Activated CD4-positive, alpha-beta T cell treated with anti-CD3 and anti-CD28 coated beads for 36 hours (primary cell): Measurements from ENCODE around the gene UBASH3A. TPM values are rescaled to one million over a fixed set of nuclear protein-coding genes. Genes with fewer than 3 reads are reported as not detected.

Experiments used
- ATAC-seq: fragments of 200-7000 bp; cut with Tn5 transposase; one replicate; pipeline ENCODE4 v1.10.0; 2021; ENCODE audit warnings: mild to moderate bottlenecking, moderate library complexity
- CTCF ChIA-PET: fragments of 350-600 bp; sonication (Branson Sonifier 250); formaldehyde crosslinking; loops from one replicate; lab custom pipeline; 2021; ENCODE audit warnings: antibody characterized with exemption; lab: Charles Lee
- POLR2A ChIA-PET: fragments of 350-600 bp; sonication (Branson Sonifier 250); formaldehyde crosslinking; loops from one replicate; lab custom pipeline; 2021; ENCODE audit warnings: antibody characterized with exemption, inconsistent platforms; lab: Charles Lee
- DNase-seq: peaks from one replicate; pipeline ENCODE4 v3.0.0-alpha.2; 2020
- H3K27ac Mint-ChIP-seq: one replicate; pipeline ENCODE4 v1.8.0; 2021; ENCODE audit warnings: mixed read lengths
- H3K27me3 Mint-ChIP-seq: one replicate; pipeline ENCODE4 v1.8.0; 2021; ENCODE audit warnings: mixed read lengths
- H3K36me3 Mint-ChIP-seq: one replicate; pipeline ENCODE4 v1.8.0; 2021; ENCODE audit warnings: low read depth, mixed read lengths
- H3K4me1 Mint-ChIP-seq: one replicate; pipeline ENCODE4 v1.8.0; 2021; ENCODE audit warnings: mixed read lengths
- H3K4me3 Mint-ChIP-seq: one replicate; pipeline ENCODE4 v1.8.0; 2021; ENCODE audit warnings: mild to moderate bottlenecking, moderate library complexity, mixed read lengths
- H3K9me3 Mint-ChIP-seq: one replicate; pipeline ENCODE4 v1.8.0; 2021; ENCODE audit warnings: low read depth, mixed read lengths
- intact Hi-C, 2 experiments: fragments of 100-400 bp; cut with DNase I in 1 of 2; cut with micrococcal nuclease in 1 of 2; formaldehyde crosslinking; loops; one replicate each; pipeline versions ENCODE4 v1.14.2 to v1.15.1; 2022 to 2024; cut with DNase I, micrococcal nuclease
- total RNA-seq, 2 experiments: library from RNA; stranded (reverse); gene quantifications; one replicate each; pipeline ENCODE4 v1.2.3, GENCODE V29; 2021

Gene UBASH3A
- total RNA-seq, 2 experiments from 2014 or later: 37.3 to 39.0 TPM

- Mint-ChIP-seq H3K4me3 (no peak overlapping the region), H3K4me1 (peaks cover 27% of the 10 kb centered on the region), H3K27ac (no peak overlapping the region), H3K27me3 (no peaks in the 10 kb centered on the region), H3K36me3 (peaks cover 89% of the 10 kb centered on the region), H3K9me3 (no peaks in the 10 kb centered on the region)
- DNase-seq (no peak), ATAC-seq (no peak)
- CTCF ChIA-PET: interaction anchor here (1.0 to 3.2 kb wide), 4 partner anchors 10 to 120 kb away, joined by 4 to 18 read pairs (median 12); no protein-coding TSS in a partner anchor
- POLR2A ChIA-PET: interaction anchor here (0.6 kb wide), 1 partner anchor 20 kb away, joined by 4 read pairs; no protein-coding TSS in a partner anchor
- intact Hi-C loops: no loop called here
Measured at GRCh38 chr21:42382915-42383314, 20.8 kb upstream of the UBASH3A start.

- no peak for DNase-seq
- H3K27ac Mint-ChIP-seq: no peak overlapping the region
- no peaks in the 10 kb centered on the region for H3K9me3 Mint-ChIP-seq
- intact Hi-C loops: no loop called here
- no peak for ATAC-seq
- ChIA-PET POLR2A (no interaction called here), CTCF (interaction anchor here (1.0 to 3.2 kb wide), 2 partner anchors 45 to 120 kb away, joined by 4 to 17 read pairs; no protein-coding TSS in a partner anchor)
- H3K4me3 Mint-ChIP-seq: no peak overlapping the region
- peaks cover 32% of the 10 kb centered on the region for H3K4me1 Mint-ChIP-seq
- H3K36me3 Mint-ChIP-seq: peaks cover 89% of the 10 kb centered on the region
- no peaks in the 10 kb centered on the region for H3K27me3 Mint-ChIP-seq
Measured at GRCh38 chr21:42383331-42383730, 20.4 kb upstream of the UBASH3A start.

GRCh38 chr21:42384156-42384945, 19.4 kb upstream of the UBASH3A start:
- ChIA-PET POLR2A (interaction anchor here (0.6 kb wide), 1 partner anchor 17 kb away, joined by 5 read pairs; no protein-coding TSS in a partner anchor), CTCF (interaction anchor here (0.7 to 1.0 kb wide), 3 partner anchors 10 to 50 kb away, joined by 3 read pairs; no protein-coding TSS in a partner anchor)
- no peak for ATAC-seq

GRCh38 chr21:42384989-42385388, 18.7 kb upstream of the UBASH3A start:
- peak overlapping the region; percentile 61 for H3K27ac Mint-ChIP-seq

More at GRCh38 chr21:42384156-42384945, 19.4 kb upstream of the UBASH3A start:
- Mint-ChIP-seq H3K4me1 (peaks cover 41% of the 10 kb centered on the region), H3K27ac (peak overlapping the region; percentile 19), H3K4me3 (no peak overlapping the region), H3K27me3 (no peaks in the 10 kb centered on the region), H3K36me3 (peaks cover 94% of the 10 kb centered on the region), H3K9me3 (no peaks in the 10 kb centered on the region)
- intact Hi-C loops: no loop called here
- DNase-seq: no peak

GRCh38 chr21:42385619-42386018, 18.1 kb upstream of the UBASH3A start:
- no peaks in the 10 kb centered on the region for H3K9me3 Mint-ChIP-seq
- no peaks in the 10 kb centered on the region for H3K27me3 Mint-ChIP-seq
- H3K4me3 Mint-ChIP-seq: no peak overlapping the region
- peaks cover 97% of the 10 kb centered on the region for H3K36me3 Mint-ChIP-seq
- peaks cover 54% of the 10 kb centered on the region for H3K4me1 Mint-ChIP-seq
- ChIA-PET CTCF (interaction anchor here (0.7 to 0.8 kb wide), 2 partner anchors 61 to 142 kb away, joined by 3 read pairs; no protein-coding TSS in a partner anchor), POLR2A (interaction anchor here (0.7 kb wide), 1 partner anchor 35 kb away, joined by 3 read pairs; no protein-coding TSS in a partner anchor)
- no peak for DNase-seq
- no peak for ATAC-seq
- peak overlapping the region; percentile 34 for H3K27ac Mint-ChIP-seq
- intact Hi-C loops: no loop called here

More at GRCh38 chr21:42384989-42385388, 18.7 kb upstream of the UBASH3A start:
- CTCF ChIA-PET: interaction anchor here (0.6 to 1.0 kb wide), 3 partner anchors 38 to 458 kb away, joined by 3 read pairs; no protein-coding TSS in a partner anchor
- intact Hi-C loops: no loop called here
- Mint-ChIP-seq H3K27me3 (no peaks in the 10 kb centered on the region), H3K36me3 (peaks cover 97% of the 10 kb centered on the region), H3K4me1 (peaks cover 47% of the 10 kb centered on the region), H3K4me3 (no peak overlapping the region), H3K9me3 (no peaks in the 10 kb centered on the region)
- no peak for ATAC-seq
- DNase-seq: no peak
- POLR2A ChIA-PET: no interaction called here

GRCh38 chr21:42386034-42386591, 17.6 kb upstream of the UBASH3A start:
- no peak overlapping the region for H3K4me3 Mint-ChIP-seq
- H3K4me1 Mint-ChIP-seq: peaks cover 59% of the 10 kb centered on the region
- ATAC-seq (no peak), DNase-seq (no peak)
- CTCF ChIA-PET: interaction anchor here (0.7 to 0.8 kb wide), 2 partner anchors 61 to 142 kb away, joined by 3 read pairs; no protein-coding TSS in a partner anchor
- H3K27me3 Mint-ChIP-seq: no peaks in the 10 kb centered on the region
- peak overlapping the region; percentile 34 for H3K27ac Mint-ChIP-seq
- no peaks in the 10 kb centered on the region for H3K9me3 Mint-ChIP-seq
- intact Hi-C loops: no loop called here
- POLR2A ChIA-PET: interaction anchor here (0.7 kb wide), 1 partner anchor 35 kb away, joined by 3 read pairs; no protein-coding TSS in a partner anchor
- H3K36me3 Mint-ChIP-seq: peaks cover 97% of the 10 kb centered on the region

- CTCF ChIA-PET: interaction anchor here (1.0 to 1.7 kb wide), 2 partner anchors 9 to 26 kb away, joined by 4 to 8 read pairs; no protein-coding TSS in a partner anchor
- ATAC-seq (no peak), DNase-seq (no peak)
- POLR2A ChIA-PET: no interaction called here
- peaks cover 97% of the 10 kb centered on the region for H3K36me3 Mint-ChIP-seq
- H3K27ac Mint-ChIP-seq: peak overlapping the region; percentile 23
- H3K4me1 Mint-ChIP-seq: peaks cover 68% of the 10 kb centered on the region
- H3K4me3 Mint-ChIP-seq: no peak overlapping the region
- intact Hi-C loops: no loop called here
- H3K27me3 Mint-ChIP-seq: no peaks in the 10 kb centered on the region
- no peaks in the 10 kb centered on the region for H3K9me3 Mint-ChIP-seq
Measured at GRCh38 chr21:42387164-42387563, 16.5 kb upstream of the UBASH3A start.

- DNase-seq (no peak), ATAC-seq (no peak)
- Mint-ChIP-seq H3K36me3 (peaks cover 97% of the 10 kb centered on the region), H3K4me3 (no peak overlapping the region), H3K27me3 (no peaks in the 10 kb centered on the region), H3K4me1 (peaks cover 76% of the 10 kb centered on the region), H3K9me3 (no peaks in the 10 kb centered on the region), H3K27ac (peak overlapping the region; percentile 66)
- ChIA-PET CTCF (interaction anchor here (0.8 to 1.7 kb wide), 3 partner anchors 10 to 26 kb away, joined by 3 to 8 read pairs (median 4); no protein-coding TSS in a partner anchor), POLR2A (no interaction called here)
- intact Hi-C loops: no loop called here
Measured at GRCh38 chr21:42387843-42388340, 15.8 kb upstream of the UBASH3A start.

- CTCF ChIA-PET: interaction anchor here (0.5 to 1.7 kb wide), 3 partner anchors 11 to 202 kb away, joined by 3 to 8 read pairs (median 3); no protein-coding TSS in a partner anchor
- DNase-seq (no peak), ATAC-seq (no peak)
- POLR2A ChIA-PET: no interaction called here
- Mint-ChIP-seq H3K36me3 (peaks cover 94% of the 10 kb centered on the region), H3K27ac (no peak overlapping the region), H3K4me3 (no peak overlapping the region), H3K4me1 (peaks cover 86% of the 10 kb centered on the region), H3K9me3 (no peaks in the 10 kb centered on the region), H3K27me3 (no peaks in the 10 kb centered on the region)
- intact Hi-C loops: no loop called here
Measured at GRCh38 chr21:42388740-42389448, 14.8 kb upstream of the UBASH3A start.

- intact Hi-C loops: no loop called here
- no peak for ATAC-seq
- no peak for DNase-seq
- Mint-ChIP-seq H3K4me1 (peaks cover 90% of the 10 kb centered on the region), H3K4me3 (no peak overlapping the region), H3K27ac (no peak overlapping the region), H3K36me3 (peaks cover 90% of the 10 kb centered on the region), H3K27me3 (no peaks in the 10 kb centered on the region), H3K9me3 (no peaks in the 10 kb centered on the region)
- POLR2A ChIA-PET: no interaction called here
- CTCF ChIA-PET: no interaction called here
Measured at GRCh38 chr21:42389449-42389835, 14.3 kb upstream of the UBASH3A start.
